DND-41 (cell line): Measurements from ENCODE around the gene PITPNM3.

Experiments
- ATAC-seq: fragments of 200-7000 bp; cut with Tn5 transposase; 3 replicates; pipeline ENCODE4 v1.9.1; 2021; ENCODE audit warnings: low read depth; ENCODE audit not compliant: insufficient read depth
- DNase-seq: peaks from one replicate; pipeline ENCODE4 v3.0.0-alpha.2; 2020
- H2AFZ ChIP-seq: 2 replicates; pipeline ENCODE4 v1.6.0; 2012; ENCODE audit warnings: low read depth, low read length
- H3K27ac ChIP-seq: 2 replicates; pipeline ENCODE4 v1.5.1; 2012; ENCODE audit warnings: low read length, inconsistent platforms
- H3K27me3 ChIP-seq: fragments of 200-600 bp; sonication (generic); 2 replicates; pipeline ENCODE4 v1.6.0; 2012; ENCODE audit warnings: low read length, mild to moderate bottlenecking, inconsistent platforms; ENCODE audit not compliant: insufficient read depth, poor library complexity
- H3K36me3 ChIP-seq: 2 replicates; pipeline ENCODE4 v1.5.1; 2012; ENCODE audit warnings: low read length, inconsistent platforms; ENCODE audit not compliant: insufficient read depth
- H3K4me1 ChIP-seq: 2 replicates; pipeline ENCODE4 v1.5.1; 2012; ENCODE audit warnings: mild to moderate bottlenecking, low read length; ENCODE audit not compliant: insufficient read depth
- H3K4me2 ChIP-seq: 2 replicates; pipeline ENCODE4 v1.6.0; 2012; ENCODE audit warnings: mild to moderate bottlenecking, moderate library complexity, low read length, inconsistent platforms; ENCODE audit not compliant: insufficient read depth
- H3K4me3 ChIP-seq, 2 experiments: fragments of 200-600 bp in 1 of 2; shearing (Covaris generic) in 1 of 2; 2 replicates each; pipeline ENCODE4 v1.5.1; 2012 to 2016; ENCODE audit warnings: inconsistent platforms in 2 of 2, low read length in 2 of 2, mild to moderate bottlenecking in 2 of 2, low read depth in 1 of 2, moderate library complexity in 1 of 2
- H3K79me2 ChIP-seq: 2 replicates; pipeline ENCODE4 v1.6.0; 2012; ENCODE audit warnings: low read length, inconsistent platforms; ENCODE audit not compliant: insufficient read depth
- H3K9ac ChIP-seq: 2 replicates; pipeline ENCODE4 v1.6.0; 2012; ENCODE audit warnings: low read depth, mild to moderate bottlenecking, inconsistent platforms, low read length, moderate library complexity
- H3K9me3 ChIP-seq: 2 replicates; pipeline ENCODE4 v1.5.1; 2012; ENCODE audit warnings: low read length, moderate library complexity, mild to moderate bottlenecking, inconsistent platforms; ENCODE audit not compliant: insufficient read depth, severe bottlenecking
- H4K20me1 ChIP-seq: 2 replicates; pipeline ENCODE4 v1.6.0; 2012; ENCODE audit warnings: low read length; ENCODE audit not compliant: insufficient read depth
- CTCF ChIP-seq: IDR thresholded peaks from 2 replicates; pipeline ENCODE4 v1.5.1; 2012; ENCODE audit warnings: borderline replicate concordance, low read length, moderate library complexity, mild to moderate bottlenecking; ENCODE audit not compliant: poor library complexity, severe bottlenecking; ENCODE audit errors: extremely low read depth
- EZH2 ChIP-seq: IDR thresholded peaks from 3 replicates; pipeline ENCODE4 v1.6.1; 2012; ENCODE audit warnings: borderline replicate concordance, low read depth, mild to moderate bottlenecking, moderate library complexity, low read length, inconsistent platforms; ENCODE audit not compliant: severe bottlenecking

The PITPNM3 gene

GRCh38 chr17:6547336-6547735 lies 9.0 kb downstream of the PITPNM3 start:
- Histone ChIP-seq H2AFZ (no peak overlapping the region), H3K9me3 (no peaks in the 10 kb centered on the region), H3K27me3 (no peaks in the 10 kb centered on the region), H3K36me3 (no peaks in the 10 kb centered on the region), H3K79me2 (no peaks in the 10 kb centered on the region), H3K27ac (no peak overlapping the region), H4K20me1 (0 out of 2 replicates have a peak, but pooled peaks cover 2% of the 10 kb centered on the region), H3K4me1 (no peaks in the 10 kb centered on the region), H3K4me3 (no peak overlapping the region), H3K9ac (no peak overlapping the region), H3K4me2 (no peak overlapping the region)
- DNase-seq (no peak), ATAC-seq (no peak)
- no peak for TF ChIP-seq EZH2

- no peak overlapping the region for H3K4me2 ChIP-seq
- H3K27ac ChIP-seq = no peak overlapping the region
- no peak for ATAC-seq
These were observed 10.2 kb downstream of the PITPNM3 start for GRCh38 chr17:6546069-6546718.

GRCh38 chr17:6545291-6545690 lies 11.1 kb downstream of the PITPNM3 start:
- Histone ChIP-seq H3K9ac (no peak overlapping the region), H3K4me2 (no peak overlapping the region), H3K4me1 (no peaks in the 10 kb centered on the region), H3K4me3 (no peak overlapping the region), H3K9me3 (no peaks in the 10 kb centered on the region), H3K79me2 (no peaks in the 10 kb centered on the region), H2AFZ (no peak overlapping the region), H3K36me3 (no peaks in the 10 kb centered on the region), H3K27ac (no peak overlapping the region), H3K27me3 (no peaks in the 10 kb centered on the region), H4K20me1 (0 out of 2 replicates have a peak, but pooled peaks cover 2% of the 10 kb centered on the region)
- ATAC-seq (no peak), DNase-seq (no peak)
- TF ChIP-seq EZH2 (no peak), CTCF (no peak)

More at GRCh38 chr17:6546069-6546718, 10.2 kb downstream of the PITPNM3 start:
- Histone ChIP-seq H3K9me3 (no peaks in the 10 kb centered on the region), H3K4me3 (no peak overlapping the region), H3K36me3 (no peaks in the 10 kb centered on the region), H3K27me3 (no peaks in the 10 kb centered on the region), H3K9ac (no peak overlapping the region), H4K20me1 (0 out of 2 replicates have a peak, but pooled peaks cover 2% of the 10 kb centered on the region), H3K79me2 (no peaks in the 10 kb centered on the region), H3K4me1 (no peaks in the 10 kb centered on the region), H2AFZ (no peak overlapping the region)
- TF ChIP-seq EZH2 (no peak), CTCF (no peak)
- DNase-seq = no peak

- H3K4me2 ChIP-seq = no peak overlapping the region
- DNase-seq = no peak
- peaks cover 2% of the 10 kb centered on the region for H3K9me3 ChIP-seq
- H3K36me3 ChIP-seq = no peaks in the 10 kb centered on the region
- TF ChIP-seq EZH2 (no peak), CTCF (no peak)
- H3K79me2 ChIP-seq = no peaks in the 10 kb centered on the region
- no peak overlapping the region for H3K27ac ChIP-seq
- H4K20me1 ChIP-seq = 0 out of 2 replicates have a peak, but pooled peaks cover 2% of the 10 kb centered on the region
- H3K4me3 ChIP-seq = no peak overlapping the region
- H3K27me3 ChIP-seq = no peaks in the 10 kb centered on the region
- no peak for ATAC-seq
- H3K9ac ChIP-seq = no peak overlapping the region
- no peaks in the 10 kb centered on the region for H3K4me1 ChIP-seq
- H2AFZ ChIP-seq = no peak overlapping the region
These were observed 12.4 kb downstream of the PITPNM3 start for GRCh38 chr17:6544011-6544370.
